HCT116 (cell line): ENCODE data around the gene POU4F1. TPM values are rescaled to one million over a fixed set of nuclear protein-coding genes. Genes with fewer than 3 reads are reported as not detected.

ENCODE experiments used
- ATAC-seq: fragments of 200-7000 bp; cut with Tn5 transposase; 2 replicates; pipeline ENCODE4 v1.9.1; 2020; ENCODE audit warnings: mild to moderate bottlenecking, moderate library complexity
- BruUV-seq: library from RNA; stranded (reverse); fragments of 400-500 nt; replicated peaks from 2 replicates; lab custom pipeline; 2021; lab: Mats Ljungman, UMichigan
- CTCF ChIA-PET: fragments of 300-600 bp; sonication (Branson Sonifier 250); formaldehyde crosslinking; loops from one replicate; lab custom pipeline; 2021; ENCODE audit warnings: antibody characterized with exemption; lab: Charles Lee
- POLR2A ChIA-PET: fragments of 300-600, 350-600 bp; sonication (Branson Sonifier 250); formaldehyde crosslinking; loops from one replicate; lab custom pipeline; 2021; ENCODE audit warnings: antibody characterized with exemption; lab: Charles Lee
- RAD21 ChIA-PET, 2 experiments: fragments of 300-600 bp; sonication (Branson Sonifier 250); formaldehyde crosslinking; loops; one replicate each; lab custom pipeline; 2023; ENCODE audit warnings: low total read pairs in 2 of 2; ENCODE audit not compliant: uncharacterized antibody in 2 of 2, unreplicated experiment in 2 of 2, low non-redundant PET in 1 of 2; lab: Charles Lee
- DNase-seq: peaks from one replicate; pipeline ENCODE4 v3.0.0-alpha.2; 2010; ENCODE audit warnings: low read depth, low spot score
- H2AFZ ChIP-seq: fragments of 200-600 bp; shearing (Covaris generic), sonication (generic); 2 replicates; pipeline ENCODE4 v1.6.1; 2017; ENCODE audit warnings: low read depth, mixed run types, mixed read lengths, antibody characterized with exemption, low read length; ENCODE audit not compliant: poor library complexity, severe bottlenecking
- H3K27ac ChIP-seq: 2 replicates; pipeline ENCODE4 v1.5.1; 2012; ENCODE audit warnings: low read depth, low read length
- H3K27me3 ChIP-seq: fragments of 200-600 bp; sonication (generic); 2 replicates; pipeline ENCODE4 v1.6.1; 2016; ENCODE audit warnings: mixed run types, low read length, mixed read lengths; ENCODE audit not compliant: insufficient read depth
- H3K36me3 ChIP-seq, 2 experiments: fragments of 200-500 bp in 1 of 2; fragments of 200-600 bp in 1 of 2; sonication (Bioruptor generic) in 1 of 2; sonication (generic) in 1 of 2; 2 replicates each; pipeline versions ENCODE4 v1.5.1 to v1.6.1; 2014 to 2016; ENCODE audit warnings: low read length in 2 of 2, inconsistent platforms in 1 of 2, mixed read lengths in 1 of 2, mixed run types in 1 of 2; ENCODE audit not compliant: insufficient read depth in 2 of 2, control insufficient read depth in 1 of 2
- H3K4me1 ChIP-seq, 2 experiments: fragments of 200-600 bp in 1 of 2; sonication (generic) in 1 of 2; 2 replicates each; pipeline versions ENCODE4 v1.5.1 to v1.6.1; 2012 to 2017; ENCODE audit warnings: low read length in 2 of 2, inconsistent platforms in 1 of 2, mild to moderate bottlenecking in 1 of 2, mixed read lengths in 1 of 2, mixed run types in 1 of 2, moderate library complexity in 1 of 2; ENCODE audit not compliant: insufficient read depth in 2 of 2, control insufficient read depth in 1 of 2
- H3K4me2 ChIP-seq: fragments of 200-600 bp; sonication (generic); 2 replicates; pipeline ENCODE4 v1.6.1; 2017; ENCODE audit warnings: mixed run types, low read length, mixed read lengths
- H3K4me3 ChIP-seq, 2 experiments: fragments of 200-600 bp in 1 of 2; sonication (generic) in 1 of 2; replicated peaks in 1 of 2; 2 replicates each; pipeline ENCODE4 v1.5.1; 2011 to 2016; ENCODE audit warnings: low read length in 2 of 2, control low read depth in 1 of 2, low read depth in 1 of 2, mild to moderate bottlenecking in 1 of 2, mixed read lengths in 1 of 2, mixed run types in 1 of 2
- H3K79me2 ChIP-seq: fragments of 200-600 bp; sonication (generic); 2 replicates; pipeline ENCODE4 v1.6.1; 2017; ENCODE audit warnings: mild to moderate bottlenecking, mixed run types, low read length, moderate library complexity, mixed read lengths; ENCODE audit not compliant: insufficient read depth
- H3K9ac ChIP-seq: fragments of 200-600 bp; sonication (generic); 2 replicates; pipeline ENCODE4 v1.6.1; 2016; ENCODE audit warnings: low read length, mixed read lengths
- H3K9me2 ChIP-seq: fragments of 200-600 bp; sonication (generic), shearing (Covaris generic); 2 replicates; pipeline ENCODE4 v1.6.1; 2017; ENCODE audit warnings: mixed run types, mild to moderate bottlenecking, moderate library complexity; ENCODE audit not compliant: insufficient read depth
- H3K9me3 ChIP-seq, 2 experiments: fragments of 200-500 bp in 1 of 2; fragments of 200-600 bp in 1 of 2; sonication (Bioruptor generic) in 1 of 2; sonication (generic) in 1 of 2; 2 replicates each; pipeline ENCODE4 v1.6.1; 2014 to 2017; ENCODE audit warnings: low read length in 2 of 2, mixed read lengths in 2 of 2, inconsistent platforms in 1 of 2, low read depth in 1 of 2, mild to moderate bottlenecking in 1 of 2, mixed run types in 1 of 2, moderate library complexity in 1 of 2; ENCODE audit not compliant: control insufficient read depth in 1 of 2, insufficient read depth in 1 of 2
- H4K20me1 ChIP-seq: fragments of 200-600 bp; sonication (generic), shearing (Covaris generic); 2 replicates; pipeline ENCODE4 v1.6.1; 2017; ENCODE audit warnings: mixed run types, mild to moderate bottlenecking, moderate library complexity; ENCODE audit not compliant: insufficient read depth
- CBX3 ChIP-seq: IDR thresholded peaks from 2 replicates; pipeline ENCODE4 v1.6.1; 2012; ENCODE audit warnings: low read depth
- CEBPB ChIP-seq: IDR thresholded peaks from 2 replicates; pipeline ENCODE4 v1.6.1; 2012; ENCODE audit warnings: low read depth
- EGR1 ChIP-seq: IDR thresholded peaks from 2 replicates; pipeline ENCODE4 v1.6.1; 2012; ENCODE audit warnings: low read depth
- ELF1 ChIP-seq: IDR thresholded peaks from 2 replicates; pipeline ENCODE4 v1.6.1; 2012; ENCODE audit warnings: low read depth, borderline replicate concordance
- EZH2 ChIP-seq: fragments of 200-600 bp; sonication (generic); IDR thresholded peaks from 2 replicates; pipeline ENCODE4 v1.6.1; 2017; ENCODE audit warnings: antibody characterized with exemption, mixed run types
- EZH2phosphoT487 ChIP-seq: fragments of 200-600 bp; IDR thresholded peaks from 2 replicates; pipeline ENCODE4 v1.6.1; 2018; ENCODE audit warnings: antibody characterized with exemption, borderline replicate concordance
- FOSL1 ChIP-seq: IDR thresholded peaks from 2 replicates; pipeline ENCODE4 v1.6.1; 2012; ENCODE audit warnings: low read depth
- POLR2A ChIP-seq: IDR thresholded peaks from 2 replicates; pipeline ENCODE4 v1.7.0; 2011; ENCODE audit warnings: borderline replicate concordance; ENCODE audit not compliant: insufficient read depth, insufficient read length; ENCODE audit errors: extremely low read depth
- POLR2AphosphoS5 ChIP-seq: IDR thresholded peaks from 2 replicates; pipeline ENCODE4 v1.6.1; 2011; ENCODE audit warnings: mild to moderate bottlenecking, low read depth, low read length, moderate library complexity
- RAD21 ChIP-seq: IDR thresholded peaks from 2 replicates; pipeline ENCODE4 v1.6.1; 2012; ENCODE audit warnings: low read depth, mild to moderate bottlenecking
- SIN3A ChIP-seq: IDR thresholded peaks from 2 replicates; pipeline ENCODE4 v1.6.1; 2012; ENCODE audit warnings: low read depth
- SP1 ChIP-seq: IDR thresholded peaks from 2 replicates; pipeline ENCODE4 v1.6.1; 2012; ENCODE audit warnings: low read depth
- SRF ChIP-seq: IDR thresholded peaks from 2 replicates; pipeline ENCODE4 v1.6.1; 2012; ENCODE audit warnings: low read depth
- YY1 ChIP-seq: IDR thresholded peaks from 2 replicates; pipeline ENCODE4 v1.6.1; 2011; ENCODE audit warnings: low read length, low read depth, moderate library complexity, mild to moderate bottlenecking; ENCODE audit not compliant: insufficient replicate concordance; ENCODE audit errors: extremely low read depth
- ZBTB33 ChIP-seq: IDR thresholded peaks from 2 replicates; pipeline ENCODE4 v1.6.1; 2011; ENCODE audit warnings: mild to moderate bottlenecking, low read length, moderate library complexity; ENCODE audit not compliant: insufficient replicate concordance; ENCODE audit errors: extremely low read depth
- ZFX ChIP-seq: fragments of 450-650 bp; IDR thresholded peaks from 2 replicates; pipeline ENCODE4 v1.6.1; 2017
- intact Hi-C: fragments of 100-400 bp; cut with micrococcal nuclease; formaldehyde crosslinking; loops from 2 replicates; pipeline ENCODE4 v1.10.0; 2022
- total RNA-seq: library from RNA; stranded (reverse); gene quantifications from one replicate; pipeline ENCODE4 v1.2.1, GENCODE V29; 2021; ENCODE audit not compliant: unreplicated experiment
- TF ChIP-seq, protein P1 (sequence below): IDR thresholded peaks from 2 replicates; pipeline ENCODE4 v1.6.1; 2012; ENCODE audit warnings: low read depth
- TF ChIP-seq, protein P2 (sequence below): IDR thresholded peaks from 2 replicates; pipeline ENCODE4 v1.6.1; 2012
- TF ChIP-seq, protein P3 (sequence below), 3 experiments: fragments of 200-600 bp in 1 of 3; sonication (generic) in 1 of 3; IDR thresholded peaks in 2 of 3; conservative IDR thresholded peaks in 1 of 3; 2 replicates each; pipeline ENCODE4 v1.5.1; 2012 to 2017; ENCODE audit warnings: low read depth in 2 of 3, low read length in 2 of 3, antibody characterized with exemption in 1 of 3, borderline replicate concordance in 1 of 3, control low read depth in 1 of 3, mild to moderate bottlenecking in 1 of 3, mixed read lengths in 1 of 3, mixed run types in 1 of 3, moderate library complexity in 1 of 3; ENCODE audit not compliant: insufficient read depth in 1 of 3

POU4F1 gene
- total RNA-seq, 1 experiment from 2014 or later, result not detected

DNA sequence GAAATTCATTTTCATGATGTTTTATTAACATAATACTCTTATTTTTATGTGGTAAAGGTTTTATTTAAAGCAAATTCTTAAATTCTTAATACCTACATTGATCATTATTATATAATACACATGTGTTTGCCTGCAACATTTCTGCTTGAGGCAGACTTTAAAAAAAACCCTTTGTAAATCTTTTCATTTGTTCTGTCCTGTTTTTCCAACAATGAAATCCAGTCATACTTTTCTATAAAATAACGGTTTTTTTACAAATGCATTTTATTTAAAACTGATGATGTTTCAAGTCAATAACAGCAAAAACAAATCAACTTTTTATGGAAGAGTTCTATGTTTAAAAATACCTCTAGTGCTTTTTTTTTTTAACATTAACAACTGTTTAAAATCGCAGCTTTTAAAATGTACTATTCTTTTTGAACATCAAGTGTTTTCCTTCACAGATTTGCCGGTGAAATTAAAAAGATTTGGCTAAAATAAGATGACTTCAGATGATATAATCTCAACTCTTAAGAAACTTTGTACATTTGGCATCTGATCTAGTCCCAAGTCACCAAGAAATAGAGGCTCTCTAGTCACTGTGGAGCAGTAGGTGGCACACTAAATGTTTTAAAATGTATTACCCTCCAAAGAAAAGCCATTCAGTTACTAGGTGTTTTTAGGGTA lies 5.1 kb downstream of the POU4F1 start:
- ChIA-PET POLR2A (no interaction called here), CTCF (no interaction called here), RAD21 (no interaction called here)
- no peak overlapping the region for H3K4me3 ChIP-seq
- H3K9me2 ChIP-seq, result no peaks in the 10 kb centered on the region
- H3K27me3 ChIP-seq, result peaks cover 32% of the 10 kb centered on the region
- DNase-seq, result no peak
- H4K20me1 ChIP-seq, result no peaks in the 10 kb centered on the region
- TF ChIP-seq POLR2A (no peak), EZH2 (no peak), EGR1 (no peak), EZH2phosphoT487 (no peak), ZFX (no peak), POLR2AphosphoS5 (no peak), SP1 (no peak), SIN3A (no peak), FOSL1 (no peak), CBX3 (no peak), YY1 (no peak), ZBTB33 (no peak), RAD21 (no peak), CEBPB (no peak), ELF1 (no peak), SRF (no peak)
- TF ChIP-seq, protein P1, sequence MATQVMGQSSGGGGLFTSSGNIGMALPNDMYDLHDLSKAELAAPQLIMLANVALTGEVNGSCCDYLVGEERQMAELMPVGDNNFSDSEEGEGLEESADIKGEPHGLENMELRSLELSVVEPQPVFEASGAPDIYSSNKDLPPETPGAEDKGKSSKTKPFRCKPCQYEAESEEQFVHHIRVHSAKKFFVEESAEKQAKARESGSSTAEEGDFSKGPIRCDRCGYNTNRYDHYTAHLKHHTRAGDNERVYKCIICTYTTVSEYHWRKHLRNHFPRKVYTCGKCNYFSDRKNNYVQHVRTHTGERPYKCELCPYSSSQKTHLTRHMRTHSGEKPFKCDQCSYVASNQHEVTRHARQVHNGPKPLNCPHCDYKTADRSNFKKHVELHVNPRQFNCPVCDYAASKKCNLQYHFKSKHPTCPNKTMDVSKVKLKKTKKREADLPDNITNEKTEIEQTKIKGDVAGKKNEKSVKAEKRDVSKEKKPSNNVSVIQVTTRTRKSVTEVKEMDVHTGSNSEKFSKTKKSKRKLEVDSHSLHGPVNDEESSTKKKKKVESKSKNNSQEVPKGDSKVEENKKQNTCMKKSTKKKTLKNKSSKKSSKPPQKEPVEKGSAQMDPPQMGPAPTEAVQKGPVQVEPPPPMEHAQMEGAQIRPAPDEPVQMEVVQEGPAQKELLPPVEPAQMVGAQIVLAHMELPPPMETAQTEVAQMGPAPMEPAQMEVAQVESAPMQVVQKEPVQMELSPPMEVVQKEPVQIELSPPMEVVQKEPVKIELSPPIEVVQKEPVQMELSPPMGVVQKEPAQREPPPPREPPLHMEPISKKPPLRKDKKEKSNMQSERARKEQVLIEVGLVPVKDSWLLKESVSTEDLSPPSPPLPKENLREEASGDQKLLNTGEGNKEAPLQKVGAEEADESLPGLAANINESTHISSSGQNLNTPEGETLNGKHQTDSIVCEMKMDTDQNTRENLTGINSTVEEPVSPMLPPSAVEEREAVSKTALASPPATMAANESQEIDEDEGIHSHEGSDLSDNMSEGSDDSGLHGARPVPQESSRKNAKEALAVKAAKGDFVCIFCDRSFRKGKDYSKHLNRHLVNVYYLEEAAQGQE, result no peak
- TF ChIP-seq, protein P2, sequence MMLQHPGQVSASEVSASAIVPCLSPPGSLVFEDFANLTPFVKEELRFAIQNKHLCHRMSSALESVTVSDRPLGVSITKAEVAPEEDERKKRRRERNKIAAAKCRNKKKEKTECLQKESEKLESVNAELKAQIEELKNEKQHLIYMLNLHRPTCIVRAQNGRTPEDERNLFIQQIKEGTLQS, result no peak
- TF ChIP-seq, protein P3, sequence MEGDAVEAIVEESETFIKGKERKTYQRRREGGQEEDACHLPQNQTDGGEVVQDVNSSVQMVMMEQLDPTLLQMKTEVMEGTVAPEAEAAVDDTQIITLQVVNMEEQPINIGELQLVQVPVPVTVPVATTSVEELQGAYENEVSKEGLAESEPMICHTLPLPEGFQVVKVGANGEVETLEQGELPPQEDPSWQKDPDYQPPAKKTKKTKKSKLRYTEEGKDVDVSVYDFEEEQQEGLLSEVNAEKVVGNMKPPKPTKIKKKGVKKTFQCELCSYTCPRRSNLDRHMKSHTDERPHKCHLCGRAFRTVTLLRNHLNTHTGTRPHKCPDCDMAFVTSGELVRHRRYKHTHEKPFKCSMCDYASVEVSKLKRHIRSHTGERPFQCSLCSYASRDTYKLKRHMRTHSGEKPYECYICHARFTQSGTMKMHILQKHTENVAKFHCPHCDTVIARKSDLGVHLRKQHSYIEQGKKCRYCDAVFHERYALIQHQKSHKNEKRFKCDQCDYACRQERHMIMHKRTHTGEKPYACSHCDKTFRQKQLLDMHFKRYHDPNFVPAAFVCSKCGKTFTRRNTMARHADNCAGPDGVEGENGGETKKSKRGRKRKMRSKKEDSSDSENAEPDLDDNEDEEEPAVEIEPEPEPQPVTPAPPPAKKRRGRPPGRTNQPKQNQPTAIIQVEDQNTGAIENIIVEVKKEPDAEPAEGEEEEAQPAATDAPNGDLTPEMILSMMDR (IDR thresholded peaks at IDR 0.05 in 2 of 3, conservative IDR thresholded peaks at IDR 0.05 in 1 of 3; ENCODE audit: borderline replicate concordance in 1 of 3, insufficient read depth in 1 of 3, low read depth in 2 of 3, low read length in 2 of 3), result no peak
- no peaks in the 10 kb centered on the region for H3K79me2 ChIP-seq
- no peaks in the 10 kb centered on the region for H3K4me1 ChIP-seq
- H3K4me2 ChIP-seq, result no peak overlapping the region
- intact Hi-C loops, result no loop called here
- ATAC-seq, result no peak
- H3K27ac ChIP-seq, result no peak overlapping the region
- no peaks in the 10 kb centered on the region for H3K9me3 ChIP-seq
- no peak overlapping the region for H3K9ac ChIP-seq
- no TSS peak for BruUV-seq
- H2AFZ ChIP-seq, result no peak overlapping the region
- no peaks in the 10 kb centered on the region for H3K36me3 ChIP-seq
